ENCODE data around the gene NR1I2.

NR1I2 gene

GRCh38 chr3:119781330-119782198 lies at the start of gene NR1I2:
Gene NR1I2, plus strand, starts transcription at chr3:119782101.
- DNase-seq: no peak

- no peak for DNase-seq
These were observed 48.1 kb upstream of the NR1I2 start for GRCh38 chr3:119733812-119734211.

GRCh38 chr3:119738741-119739140 lies 43.2 kb upstream of the NR1I2 start:
- no peak for DNase-seq

- no peak for DNase-seq
These were observed 40.0 kb upstream of the NR1I2 start for GRCh38 chr3:119741657-119742590.

GRCh38 chr3:119743921-119744320 lies 38.0 kb upstream of the NR1I2 start:
- no peak for DNase-seq

GRCh38 chr3:119745942-119746341 lies 36.0 kb upstream of the NR1I2 start:
- DNase-seq: no peak

- no peak for DNase-seq
These were observed 35.5 kb upstream of the NR1I2 start for GRCh38 chr3:119746423-119746822.

GRCh38 chr3:119747357-119747756 lies 34.5 kb upstream of the NR1I2 start:
- no peak for DNase-seq

- DNase-seq: no peak
These were observed 32.9 kb upstream of the NR1I2 start for GRCh38 chr3:119748991-119749390.

GRCh38 chr3:119751423-119751822 lies 30.5 kb upstream of the NR1I2 start:
- DNase-seq: no peak

- DNase-seq: no peak
These were observed 21.9 kb upstream of the NR1I2 start for GRCh38 chr3:119759962-119760361.

GRCh38 chr3:119762876-119763275 lies 19.0 kb upstream of the NR1I2 start:
- DNase-seq: no peak

GRCh38 chr3:119763466-119763865 lies 18.4 kb upstream of the NR1I2 start:
- DNase-seq: no peak

GRCh38 chr3:119765239-119765638 lies 16.7 kb upstream of the NR1I2 start:
- DNase-seq: no peak

GRCh38 chr3:119767936-119768601 lies 13.8 kb upstream of the NR1I2 start:
- no peak for DNase-seq

- DNase-seq: no peak
These were observed 13.1 kb upstream of the NR1I2 start for GRCh38 chr3:119768668-119769393.

GRCh38 chr3:119769394-119770149 lies 12.3 kb upstream of the NR1I2 start:
- no peak for DNase-seq

- DNase-seq: no peak
These were observed 7.5 kb upstream of the NR1I2 start for GRCh38 chr3:119774444-119774843.

- no peak for DNase-seq
These were observed 5.6 kb upstream of the NR1I2 start for GRCh38 chr3:119776304-119776703.

- DNase-seq: no peak
These were observed 3.7 kb upstream of the NR1I2 start for GRCh38 chr3:119778176-119778575.

- no peak for DNase-seq
These were observed 3.1 kb upstream of the NR1I2 start for GRCh38 chr3:119778811-119779210.
